Heart right ventricle (tissue), 16 donors: ENCODE results near the gene GCSAM. TPM values are rescaled to one million over a fixed set of nuclear protein-coding genes. Genes with fewer than 3 reads are reported as not detected.

Source experiments
- ATAC-seq, 8 donors: fragments of 200-7000 bp; cut with Tn5 transposase; one replicate each; pipeline ENCODE4 v1.9.1; 2020; ENCODE audit warnings: mild to moderate bottlenecking in 8 of 8, moderate library complexity in 8 of 8, moderate number of reproducible peaks in 1 of 8
- DNase-seq, 2 donors: peaks; one replicate each; pipeline ENCODE4 v3.0.0-alpha.2; 2020
- H3K27ac ChIP-seq, 10 donors: fragments of 200-600 bp; sonication (generic) in 2 of 10; one replicate each; pipeline versions ENCODE4 v1.5.0 to v1.8.0; 2020 to 2022; ENCODE audit warnings: mild to moderate bottlenecking in 3 of 10
- H3K27me3 ChIP-seq, 7 donors: fragments of 200-600 bp; one replicate each; pipeline ENCODE4 v1.8.0; 2021 to 2022; ENCODE audit warnings: mild to moderate bottlenecking in 2 of 7
- H3K36me3 ChIP-seq, 9 donors: fragments of 200-600 bp; sonication (generic) in 1 of 9; one replicate each; pipeline versions ENCODE4 v1.5.0 to v1.8.0; 2020 to 2022; ENCODE audit warnings: mild to moderate bottlenecking in 2 of 9
- H3K4me1 ChIP-seq, 9 donors: fragments of 200-600 bp; sonication (generic) in 1 of 9; one replicate each; pipeline versions ENCODE4 v1.5.0 to v1.8.0; 2020 to 2022; ENCODE audit warnings: mild to moderate bottlenecking in 4 of 9
- H3K4me3 ChIP-seq, 10 donors: fragments of 200-600 bp; sonication (generic) in 2 of 10; one replicate each; pipeline versions ENCODE4 v1.5.0 to v1.8.0; 2020 to 2022; ENCODE audit warnings: mild to moderate bottlenecking in 7 of 10, moderate library complexity in 2 of 10
- H3K9me3 ChIP-seq, 11 donors: fragments of 200-600 bp in 10 of 11; sonication (generic) in 2 of 11; one replicate each; pipeline versions ENCODE4 v1.5.0 to v1.8.0; 2013 to 2022; ENCODE audit warnings: mild to moderate bottlenecking in 2 of 11, control low read depth in 1 of 11, moderate library complexity in 1 of 11
- WGBS, 2 donors: extraction: QIAGEN DNeasy Blood & Tissue Kit; methylation state at CpG; one replicate each; pipeline ENCODE4 v1.1.7; 2013; ENCODE audit warnings: inconsistent platforms in 1 of 2; 5-methylcytosine and 5-hydroxymethylcytosine counted together
- intact Hi-C, 10 donors: fragments of 100-400 bp; cut with DNase I; formaldehyde crosslinking; loops; one replicate each; pipeline versions ENCODE4 v1.11.1 to v1.14.2; 2022
- polyA plus RNA-seq, 2 donors: library from polyadenylated mRNA; stranded (reverse); fragments of 200-250 nt; gene quantifications; one replicate each; pipeline ENCODE4 v1.2.3, GENCODE V29; 2013
- total RNA-seq, 10 donors: library from RNA; stranded (reverse); fragmentation: NEBNext Ultra II Directional in 3 of 10; extraction: Animal tissue kit (Norgen Biotek cat#: 25700) in 3 of 10; gene quantifications; one replicate each; pipeline versions ENCODE4 v1.2.1 to v1.2.4, GENCODE V29; 2021 to 2023
- TF ChIP-seq, protein P1 (sequence below), 9 donors: fragments of 200-600 bp; sonication (generic) in 2 of 9; IDR thresholded peaks; one replicate each; pipeline versions ENCODE4 v1.5.0 to v1.8.0; 2021 to 2022; ENCODE audit warnings: antibody characterized with exemption in 9 of 9, mild to moderate bottlenecking in 5 of 9, moderate library complexity in 1 of 9
- donor health status: Arrhythmogenic right ventricular cardiomyopathy.
- donor health status: ischemic (EF 13 %, LVEDD 7.1; RV severe dilation, severe dysfunction).
- donor health status: healthy with polysubstance abuse.
- donor health status: DM: no; HTN: yes; CAD: no.
- donor health status: DM: no; HTN: no; CAD: no.
- donor health status: ischemic (EF 25% LVEDD 6.9; RV normal size, moderate dysfunction).
- donor health status: ischemic (EF 25% LVEDD 5.7; RV mildly dilated, moderate dysfunction).
- donor health status: healthy.
- donor health status: DM: yes; HTN: yes; CAD: no.
- donor health status: Ischemic cardiomyopathy.
- donor health status: ischemic (EF 35%, LVEDD 5.7; RV mildly dilated, moderate dysfunction).
- donor health status: nonischemic (EF 11% LVEDD 7.7; RV severe dilation, severe dysfunction).
- donor health status: DM: yes; HTN: yes; CAD: no.
- donor health status: PGD.
- donor health status: ischemic (EF 29% LVEDD 5.4; RV normal size, mild dysfunction).
- donor health status: nonischemic (EF 23%, LVEDD 6.1; RV moderate dilation, normal function).

Gene GCSAM
- total and polyA plus RNA-seq, 12 donors: 0.04 to 0.62 (median 0.28) TPM; not detected in 7

DNA sequence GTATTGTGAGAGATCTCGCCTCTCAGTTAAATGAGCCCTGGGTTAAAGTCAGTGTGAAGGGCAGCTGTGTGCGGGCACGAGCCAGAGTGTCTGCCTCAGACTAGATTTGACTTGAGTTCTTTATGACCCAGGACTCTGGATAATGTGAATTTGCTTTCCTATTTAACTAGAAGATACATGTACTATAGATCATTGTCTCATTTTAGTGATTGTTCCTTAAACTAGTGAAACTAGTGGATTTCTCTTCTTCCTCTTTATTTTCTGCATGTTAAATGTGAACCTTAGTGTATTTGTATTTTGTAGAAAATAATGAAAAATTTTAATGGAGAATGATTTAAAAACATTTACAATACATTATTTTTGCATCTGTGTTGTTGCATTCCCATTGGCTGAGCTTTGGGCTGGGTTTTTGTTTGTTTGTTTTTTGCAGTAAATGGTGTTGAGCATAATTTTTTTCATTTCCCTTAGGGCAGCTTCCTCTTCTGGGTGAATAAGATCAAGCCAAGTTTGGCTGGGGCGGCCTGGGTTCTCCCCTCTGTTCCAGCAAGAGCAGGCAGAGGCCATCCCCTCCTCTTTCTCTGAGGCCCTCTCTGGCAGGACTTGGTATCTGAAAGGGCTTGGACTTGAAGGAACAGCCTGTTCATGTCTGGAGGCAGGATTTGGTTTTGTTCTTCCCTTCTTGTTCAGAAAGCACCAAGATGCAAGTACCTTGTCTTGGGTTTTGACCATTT is 15.0 kb downstream of the GCSAM start:
- intact Hi-C loops: loop anchor here in 7 of 10 donors (10.0 kb wide), 5 partner anchors 167 to 417 kb away; partner anchors contain the start of gene SLC9C1 (in 2 of the 7)
- Histone ChIP-seq H3K27ac (peak overlapping the region in 2 of 10 donors; percentile 22 to 55), H3K36me3 (peaks cover 0 to 5% (median 0%) of the 10 kb centered on the region in 9 donors), H3K4me1 (peaks cover 0 to 37% (median 16%) of the 10 kb centered on the region in 9 donors), H3K9me3 (no peaks in the 10 kb centered on the region), H3K27me3 (no peaks in the 10 kb centered on the region), H3K4me3 (no peak overlapping the region)
- peak in 2 of 8 donors; percentile 28 to 54 for ATAC-seq
- DNase-seq: no peak
- TF ChIP-seq, protein P1, sequence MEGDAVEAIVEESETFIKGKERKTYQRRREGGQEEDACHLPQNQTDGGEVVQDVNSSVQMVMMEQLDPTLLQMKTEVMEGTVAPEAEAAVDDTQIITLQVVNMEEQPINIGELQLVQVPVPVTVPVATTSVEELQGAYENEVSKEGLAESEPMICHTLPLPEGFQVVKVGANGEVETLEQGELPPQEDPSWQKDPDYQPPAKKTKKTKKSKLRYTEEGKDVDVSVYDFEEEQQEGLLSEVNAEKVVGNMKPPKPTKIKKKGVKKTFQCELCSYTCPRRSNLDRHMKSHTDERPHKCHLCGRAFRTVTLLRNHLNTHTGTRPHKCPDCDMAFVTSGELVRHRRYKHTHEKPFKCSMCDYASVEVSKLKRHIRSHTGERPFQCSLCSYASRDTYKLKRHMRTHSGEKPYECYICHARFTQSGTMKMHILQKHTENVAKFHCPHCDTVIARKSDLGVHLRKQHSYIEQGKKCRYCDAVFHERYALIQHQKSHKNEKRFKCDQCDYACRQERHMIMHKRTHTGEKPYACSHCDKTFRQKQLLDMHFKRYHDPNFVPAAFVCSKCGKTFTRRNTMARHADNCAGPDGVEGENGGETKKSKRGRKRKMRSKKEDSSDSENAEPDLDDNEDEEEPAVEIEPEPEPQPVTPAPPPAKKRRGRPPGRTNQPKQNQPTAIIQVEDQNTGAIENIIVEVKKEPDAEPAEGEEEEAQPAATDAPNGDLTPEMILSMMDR (IDR thresholded peaks at IDR 0.05): no peak
- 93 to 95% methylated on average over 4 of the region's 4 CpGs for WGBS, 2 donors

- Histone ChIP-seq H3K4me1 (peaks cover 0 to 37% (median 16%) of the 10 kb centered on the region in 9 donors), H3K27ac (peak overlapping the region in 5 of 10 donors; percentile 32 to 59 (median 45)), H3K27me3 (no peaks in the 10 kb centered on the region), H3K4me3 (no peak overlapping the region), H3K9me3 (no peaks in the 10 kb centered on the region), H3K36me3 (peaks cover 0 to 5% (median 0%) of the 10 kb centered on the region in 9 donors)
- TF ChIP-seq, protein P1 (IDR thresholded peaks at IDR 0.05): no peak
- intact Hi-C loops: loop anchor here in 7 of 10 donors (10.0 kb wide), 5 partner anchors 167 to 417 kb away; partner anchors contain the start of gene SLC9C1 (in 2 of the 7)
- DNase-seq (no peak), ATAC-seq (no peak)
- WGBS, 2 donors: 85 to 89% methylated on average over 1 of the region's 1 CpG
Measured at GRCh38 chr3:112117415-112117814, 15.6 kb downstream of the GCSAM start.

GRCh38 chr3:112116748-112117186 is 16.3 kb downstream of the GCSAM start:
- peak; percentile 35 to 73 (median 58) for ATAC-seq
- 47 to 60% methylated on average over 13 of the region's 13 CpGs for WGBS, 2 donors
- H3K27ac ChIP-seq: peak overlapping the region in 6 of 10 donors; percentile 2 to 59 (median 42)

More at GRCh38 chr3:112116748-112117186, 16.3 kb downstream of the GCSAM start:
- TF ChIP-seq, protein P1 (IDR thresholded peaks at IDR 0.05): no peak
- peak; percentile 40 to 49 for DNase-seq
- Histone ChIP-seq H3K36me3 (peaks cover 0 to 5% (median 0%) of the 10 kb centered on the region in 9 donors), H3K4me3 (peak overlapping the region in 9 of 10 donors; percentile 8 to 47 (median 35)), H3K9me3 (no peaks in the 10 kb centered on the region), H3K27me3 (no peaks in the 10 kb centered on the region), H3K4me1 (peaks cover 0 to 37% (median 16%) of the 10 kb centered on the region in 9 donors)
- intact Hi-C loops: loop anchor here in 7 of 10 donors (10.0 kb wide), 5 partner anchors 168 to 418 kb away; partner anchors contain the start of gene SLC9C1 (in 2 of the 7)
